Liver (tissue), 9 donors: ENCODE results near the gene KIF2C. TPM values are rescaled to one million over a fixed set of nuclear protein-coding genes. Genes with fewer than 3 reads are reported as not detected.

Source experiments
- DNase-seq: peaks from one replicate; pipeline ENCODE4 v3.0.0-alpha.2; 2017; ENCODE audit warnings: low spot score
- H3K27ac ChIP-seq, 2 donors: one replicate each; pipeline ENCODE4 v1.7.0; 2013; ENCODE audit warnings: inconsistent platforms in 2 of 2, low read length in 2 of 2, control low read depth in 1 of 2, low read depth in 1 of 2, mild to moderate bottlenecking in 1 of 2
- H3K27me3 ChIP-seq, 4 donors: one replicate each; pipeline versions ENCODE4 v1.6.1 to v1.7.0; 2013; ENCODE audit warnings: low read length in 3 of 4, inconsistent platforms in 1 of 4, mild to moderate bottlenecking in 1 of 4, moderate library complexity in 1 of 4; ENCODE audit not compliant: control insufficient read depth in 4 of 4, insufficient read depth in 4 of 4
- H3K36me3 ChIP-seq, 4 donors: one replicate each; pipeline versions ENCODE4 v1.6.1 to v1.7.0; 2013; ENCODE audit warnings: low read length in 3 of 4, mild to moderate bottlenecking in 3 of 4, low read depth in 1 of 4, moderate library complexity in 1 of 4; ENCODE audit not compliant: control insufficient read depth in 4 of 4, insufficient read depth in 3 of 4
- H3K4me1 ChIP-seq, 4 donors: one replicate each; pipeline versions ENCODE4 v1.6.1 to v1.7.0; 2013; ENCODE audit warnings: low read length in 3 of 4, mild to moderate bottlenecking in 3 of 4, moderate library complexity in 1 of 4; ENCODE audit not compliant: control insufficient read depth in 4 of 4, insufficient read depth in 4 of 4
- H3K4me3 ChIP-seq, 3 donors: one replicate each; pipeline versions ENCODE4 v1.6.1 to v1.7.0; 2013; ENCODE audit warnings: low read length in 3 of 3, control low read depth in 1 of 3, low read depth in 1 of 3, mild to moderate bottlenecking in 1 of 3
- H3K9ac ChIP-seq, 2 donors: one replicate each; pipeline ENCODE4 v1.7.0; 2013; ENCODE audit warnings: low read length in 2 of 2, mild to moderate bottlenecking in 2 of 2, moderate library complexity in 2 of 2, control low read depth in 1 of 2, low read depth in 1 of 2
- H3K9me3 ChIP-seq, 4 donors: one replicate each; pipeline versions ENCODE4 v1.6.1 to v1.7.0; 2013; ENCODE audit warnings: low read length in 3 of 4; ENCODE audit not compliant: control insufficient read depth in 4 of 4
- ATF3 ChIP-seq: IDR thresholded peaks from 2 replicates; pipeline ENCODE4 v1.6.1; 2016; ENCODE audit warnings: antibody characterized with exemption
- CTCF ChIP-seq: fragments of 150-350 bp; IDR thresholded peaks from 2 replicates; pipeline ENCODE4 v1.5.1; 2017; ENCODE audit warnings: improper control_type of control experiment, low read depth, low read length; ENCODE audit not compliant: missing input control
- EGR1 ChIP-seq, 2 donors: IDR thresholded peaks; 2 replicates each; pipeline ENCODE4 v1.6.1; 2016 to 2018; ENCODE audit warnings: antibody characterized with exemption in 2 of 2, low read depth in 2 of 2
- FOXA2 ChIP-seq: IDR thresholded peaks from 2 replicates; pipeline ENCODE4 v1.6.1; 2016; ENCODE audit warnings: antibody characterized with exemption
- GABPA ChIP-seq, 2 donors: IDR thresholded peaks in 1 of 2; conservative IDR thresholded peaks in 1 of 2; 2 replicates each; pipeline ENCODE4 v1.6.1; 2016; ENCODE audit warnings: antibody characterized with exemption in 2 of 2, mild to moderate bottlenecking in 1 of 2, moderate library complexity in 1 of 2
- HNF4G ChIP-seq: IDR thresholded peaks from 2 replicates; pipeline ENCODE4 v1.6.1; 2016; ENCODE audit warnings: antibody characterized with exemption
- JUND ChIP-seq, 2 donors: IDR thresholded peaks; 2 replicates each; pipeline ENCODE4 v1.6.1; 2016; ENCODE audit warnings: antibody characterized with exemption in 2 of 2
- MAX ChIP-seq: IDR thresholded peaks from 2 replicates; pipeline ENCODE4 v1.6.1; 2016; ENCODE audit warnings: antibody characterized with exemption
- REST ChIP-seq: IDR thresholded peaks from 2 replicates; pipeline ENCODE4 v1.6.1; 2016; ENCODE audit warnings: antibody characterized with exemption, mild to moderate bottlenecking
- RXRA ChIP-seq, 2 donors: IDR thresholded peaks; 2 replicates each; pipeline ENCODE4 v1.6.1; 2017 to 2018; ENCODE audit warnings: antibody characterized with exemption in 2 of 2, mild to moderate bottlenecking in 1 of 2
- SP1 ChIP-seq: IDR thresholded peaks from 2 replicates; pipeline ENCODE4 v1.6.1; 2018; ENCODE audit warnings: antibody characterized with exemption, mild to moderate bottlenecking
- TAF1 ChIP-seq: conservative IDR thresholded peaks from 2 replicates; pipeline ENCODE4 v1.6.1; 2016; ENCODE audit warnings: antibody characterized with exemption, mild to moderate bottlenecking
- ZBTB33 ChIP-seq: IDR thresholded peaks from 2 replicates; pipeline ENCODE4 v1.6.1; 2016; ENCODE audit warnings: antibody characterized with exemption
- WGBS: extraction: QIAGEN DNeasy Blood & Tissue Kit; methylation state at CpG from one replicate; pipeline ENCODE4 v1.1.7; 2013; 5-methylcytosine and 5-hydroxymethylcytosine counted together
- polyA plus RNA-seq, 2 donors: library from polyadenylated mRNA; stranded (reverse) in 1 of 2; unstranded in 1 of 2; fragments of 200-250 nt in 1 of 2; fragments of >200 nt in 1 of 2; fragmentation: Nextera tagmentation in 1 of 2; extraction: Ambion mirVana in 1 of 2; gene quantifications; one replicate each; pipeline versions ENCODE4 v1.2.1 to v1.2.3, GENCODE V29; 2013 to 2015
- total RNA-seq, 2 donors: library from RNA; depleted of rRNA; stranded (reverse); fragments of >200 nt; gene quantifications; one replicate each; pipeline ENCODE4 v1.2.3, GENCODE V29; 2014
- donor health status: healthy.
- donor health status: healthy.
- donor health status: healthy.
- donor health status: healthy.
- donor health status: healthy.

Gene KIF2C
- total and polyA plus RNA-seq, 4 donors, result 0.17 to 26.7 (median 0.73) TPM

- H3K9ac ChIP-seq, result peak overlapping the region in 1 of 2 donors; percentile 96
- no peaks in the 10 kb centered on the region for H3K27me3 ChIP-seq
- peaks cover 5 to 29% (median 18%) of the 10 kb centered on the region in 4 donors for H3K36me3 ChIP-seq
- no peak for DNase-seq
- peaks cover 0 to 17% (median 8%) of the 10 kb centered on the region in 4 donors for H3K4me1 ChIP-seq
- no peaks in the 10 kb centered on the region for H3K9me3 ChIP-seq
- H3K4me3 ChIP-seq, result peak overlapping the region; percentile 75 to 97 (median 96)
- TF ChIP-seq RXRA (IDR thresholded peaks at IDR 0.05) (no peak), REST (no peak), ATF3 (no peak), GABPA (IDR thresholded peaks at IDR 0.05 in 1 of 2, conservative IDR thresholded peaks at IDR 0.05 in 1 of 2) (no peak), CTCF (no peak), SP1 (no peak), HNF4G (no peak), EGR1 (IDR thresholded peaks at IDR 0.05; ENCODE audit: low read depth in 2 of 2) (no peak), TAF1 (no peak), JUND (IDR thresholded peaks at IDR 0.05) (no peak), FOXA2 (no peak)
- 61% methylated on average over 12 of the region's 12 CpGs for WGBS
- H3K27ac ChIP-seq, result peak overlapping the region in 1 of 2 donors; percentile 99
Measured at GRCh38 chr1:44776730-44777068, 37.1 kb downstream of the KIF2C start.

- H3K36me3 ChIP-seq, result peaks cover 5 to 29% (median 18%) of the 10 kb centered on the region in 4 donors
- DNase-seq, result no peak
- H3K27me3 ChIP-seq, result no peaks in the 10 kb centered on the region
- no peaks in the 10 kb centered on the region for H3K9me3 ChIP-seq
- 88% methylated on average over 14 of the region's 14 CpGs for WGBS
- TF ChIP-seq ZBTB33 (no peak), EGR1 (IDR thresholded peaks at IDR 0.05; ENCODE audit: low read depth in 2 of 2) (no peak), SP1 (no peak), MAX (no peak)
- H3K27ac ChIP-seq, result no peak overlapping the region
- no peak overlapping the region for H3K9ac ChIP-seq
- H3K4me1 ChIP-seq, result peaks cover 0 to 17% (median 8%) of the 10 kb centered on the region in 4 donors
- no peak overlapping the region for H3K4me3 ChIP-seq
Measured at GRCh38 chr1:44777547-44777946, 37.9 kb downstream of the KIF2C start.
